Fibroblast of pulmonary artery (primary cell): ENCODE data around the gene NR2F1-AS1.

Experiments
- DNase-seq: peaks from one replicate; pipeline ENCODE4 v3.0.0-alpha.2; 2010; ENCODE audit warnings: low read depth
- H3K4me3 ChIP-seq: replicated peaks from 2 replicates; pipeline ENCODE4 v1.5.1; 2011; ENCODE audit warnings: low read depth, mild to moderate bottlenecking, control low read depth, low read length, moderate library complexity
- TF ChIP-seq, protein P1 (sequence below): IDR thresholded peaks from 2 replicates; pipeline ENCODE4 v1.5.1; 2011; ENCODE audit warnings: mild to moderate bottlenecking, control low read depth, low read length, inconsistent platforms; ENCODE audit errors: missing control alignments

Gene NR2F1-AS1

GRCh38 chr5:93407454-93407853, 173.6 kb downstream of the NR2F1-AS1 start:
- no peak overlapping the region for H3K4me3 ChIP-seq
- TF ChIP-seq, protein P1, sequence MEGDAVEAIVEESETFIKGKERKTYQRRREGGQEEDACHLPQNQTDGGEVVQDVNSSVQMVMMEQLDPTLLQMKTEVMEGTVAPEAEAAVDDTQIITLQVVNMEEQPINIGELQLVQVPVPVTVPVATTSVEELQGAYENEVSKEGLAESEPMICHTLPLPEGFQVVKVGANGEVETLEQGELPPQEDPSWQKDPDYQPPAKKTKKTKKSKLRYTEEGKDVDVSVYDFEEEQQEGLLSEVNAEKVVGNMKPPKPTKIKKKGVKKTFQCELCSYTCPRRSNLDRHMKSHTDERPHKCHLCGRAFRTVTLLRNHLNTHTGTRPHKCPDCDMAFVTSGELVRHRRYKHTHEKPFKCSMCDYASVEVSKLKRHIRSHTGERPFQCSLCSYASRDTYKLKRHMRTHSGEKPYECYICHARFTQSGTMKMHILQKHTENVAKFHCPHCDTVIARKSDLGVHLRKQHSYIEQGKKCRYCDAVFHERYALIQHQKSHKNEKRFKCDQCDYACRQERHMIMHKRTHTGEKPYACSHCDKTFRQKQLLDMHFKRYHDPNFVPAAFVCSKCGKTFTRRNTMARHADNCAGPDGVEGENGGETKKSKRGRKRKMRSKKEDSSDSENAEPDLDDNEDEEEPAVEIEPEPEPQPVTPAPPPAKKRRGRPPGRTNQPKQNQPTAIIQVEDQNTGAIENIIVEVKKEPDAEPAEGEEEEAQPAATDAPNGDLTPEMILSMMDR, result no peak
- DNase-seq, result no peak

- no peak for DNase-seq
- TF ChIP-seq, protein P1, result no peak
- H3K4me3 ChIP-seq, result no peak overlapping the region
These were observed 174.0 kb downstream of the NR2F1-AS1 start for GRCh38 chr5:93406971-93407401.

- TF ChIP-seq, protein P1, result no peak
- peak; percentile 33 for DNase-seq
- no peak overlapping the region for H3K4me3 ChIP-seq
These were observed 176.8 kb downstream of the NR2F1-AS1 start for GRCh38 chr5:93404246-93404645.

DNA sequence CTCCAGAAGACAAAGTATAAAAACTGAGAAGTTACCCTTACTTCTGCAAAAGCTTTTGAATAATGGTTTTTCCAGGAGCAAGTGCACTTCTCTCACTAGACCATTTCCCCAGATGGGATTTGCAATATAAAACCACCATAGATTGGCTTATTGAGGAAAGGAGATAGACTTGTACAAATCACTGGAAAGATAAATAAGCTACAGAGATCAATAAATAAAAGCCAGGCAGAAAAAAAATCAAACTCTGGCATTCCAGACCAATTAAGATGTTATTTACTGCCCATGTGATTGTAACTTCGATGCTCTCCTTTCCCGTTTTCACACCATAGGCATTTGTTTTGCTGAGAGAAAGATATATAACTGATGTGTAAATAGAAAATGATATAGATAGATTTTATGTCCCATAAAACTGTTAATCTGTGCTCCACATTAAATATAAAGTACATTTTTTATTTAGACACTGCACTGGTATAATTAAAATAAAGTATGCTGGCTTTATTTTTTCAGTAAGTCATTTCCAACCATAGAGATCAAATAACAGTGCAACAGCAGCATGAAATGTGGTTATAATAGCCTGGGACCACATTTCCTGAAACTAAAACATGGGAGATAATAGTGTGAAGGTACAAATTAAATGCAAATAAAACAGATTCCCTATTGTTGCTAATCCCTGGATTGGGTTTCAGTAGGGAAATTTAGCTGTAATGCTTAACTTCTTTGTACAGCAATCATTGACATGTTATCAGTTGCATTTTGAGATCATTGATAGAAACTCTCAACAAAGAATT, 177.7 kb downstream of the NR2F1-AS1 start:
- no peak overlapping the region for H3K4me3 ChIP-seq
- TF ChIP-seq, protein P1, result no peak
- DNase-seq, result no peak

GRCh38 chr5:93402451-93402850, 178.6 kb downstream of the NR2F1-AS1 start:
- no peak overlapping the region for H3K4me3 ChIP-seq
- DNase-seq, result no peak
- TF ChIP-seq, protein P1, result no peak

DNA sequence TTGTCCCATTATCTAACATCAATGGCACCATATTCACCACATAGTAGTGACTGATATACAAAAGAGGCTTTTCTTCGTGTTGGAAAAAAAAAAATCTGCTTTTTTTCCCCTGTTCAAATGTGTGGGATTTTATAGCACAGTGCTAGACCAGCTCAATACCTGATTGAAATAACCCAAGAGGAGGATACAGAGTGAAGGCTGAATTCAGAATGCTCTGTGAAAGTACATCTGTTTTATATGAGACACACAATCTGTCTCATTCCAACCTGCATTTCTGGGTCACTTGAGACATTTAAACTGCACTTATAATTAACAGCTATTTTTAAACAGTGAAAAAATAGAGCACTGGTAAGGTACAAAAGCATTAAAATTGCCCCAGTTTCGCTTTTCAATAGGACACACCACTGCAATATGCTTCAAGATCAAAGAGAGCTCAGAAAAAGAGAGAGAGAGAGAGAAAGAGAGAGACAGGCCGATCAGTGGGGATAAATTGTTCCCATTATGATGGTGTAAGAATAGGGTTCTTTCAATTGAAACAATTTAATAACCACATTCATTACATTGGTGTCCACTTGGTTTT, 179.3 kb downstream of the NR2F1-AS1 start:
- no peak overlapping the region for H3K4me3 ChIP-seq
- TF ChIP-seq, protein P1, result no peak
- DNase-seq, result no peak
